Measurements from ENCODE around the gene SERTAD2.

SERTAD2 gene

DNA sequence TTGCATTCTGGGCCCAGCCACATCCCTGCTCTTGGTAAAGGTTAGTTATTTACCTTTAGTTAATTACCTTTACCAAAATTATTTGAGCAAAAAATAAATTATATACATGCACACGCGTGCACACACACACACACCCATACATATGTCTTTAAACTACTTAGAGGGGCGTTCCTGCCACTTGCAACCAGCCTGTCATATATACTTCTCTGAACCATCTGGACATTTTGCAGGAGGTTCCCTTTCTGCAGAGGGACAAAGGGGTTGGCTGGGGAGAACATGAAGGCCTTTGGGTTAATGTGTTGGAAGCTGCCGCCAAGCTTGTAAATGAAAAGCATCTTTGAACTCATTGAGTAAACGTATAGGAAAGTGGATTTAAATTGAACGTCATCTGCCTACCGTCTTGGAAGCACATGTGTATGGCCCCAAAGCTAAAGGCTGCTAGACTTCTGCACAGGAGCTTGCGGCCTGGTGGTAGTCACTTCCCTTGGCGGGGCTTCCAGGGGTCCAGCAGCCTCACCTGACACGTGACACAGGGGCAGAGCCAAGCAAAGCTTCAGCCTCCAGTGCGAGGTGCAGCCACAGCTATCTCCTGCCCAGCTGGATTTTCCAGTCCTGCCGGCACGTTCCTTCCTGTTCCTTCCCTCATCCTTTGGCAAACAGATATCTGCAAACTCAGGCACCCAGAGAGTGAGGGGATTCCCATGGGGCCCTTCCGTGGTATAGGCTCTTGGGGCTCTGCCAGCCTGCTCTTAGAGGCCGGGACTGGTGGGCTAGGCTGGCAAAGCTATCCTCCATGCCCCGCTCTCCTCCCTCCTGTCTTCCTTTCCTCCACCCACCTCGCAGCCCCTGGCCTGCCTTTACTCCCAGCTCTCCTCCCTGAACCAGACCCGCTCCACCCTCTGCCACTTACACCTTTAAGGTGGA lies 46.1 kb downstream of the SERTAD2 start:
- DNase-seq (ENCODE audit: low read depth) = no peak

DNA sequence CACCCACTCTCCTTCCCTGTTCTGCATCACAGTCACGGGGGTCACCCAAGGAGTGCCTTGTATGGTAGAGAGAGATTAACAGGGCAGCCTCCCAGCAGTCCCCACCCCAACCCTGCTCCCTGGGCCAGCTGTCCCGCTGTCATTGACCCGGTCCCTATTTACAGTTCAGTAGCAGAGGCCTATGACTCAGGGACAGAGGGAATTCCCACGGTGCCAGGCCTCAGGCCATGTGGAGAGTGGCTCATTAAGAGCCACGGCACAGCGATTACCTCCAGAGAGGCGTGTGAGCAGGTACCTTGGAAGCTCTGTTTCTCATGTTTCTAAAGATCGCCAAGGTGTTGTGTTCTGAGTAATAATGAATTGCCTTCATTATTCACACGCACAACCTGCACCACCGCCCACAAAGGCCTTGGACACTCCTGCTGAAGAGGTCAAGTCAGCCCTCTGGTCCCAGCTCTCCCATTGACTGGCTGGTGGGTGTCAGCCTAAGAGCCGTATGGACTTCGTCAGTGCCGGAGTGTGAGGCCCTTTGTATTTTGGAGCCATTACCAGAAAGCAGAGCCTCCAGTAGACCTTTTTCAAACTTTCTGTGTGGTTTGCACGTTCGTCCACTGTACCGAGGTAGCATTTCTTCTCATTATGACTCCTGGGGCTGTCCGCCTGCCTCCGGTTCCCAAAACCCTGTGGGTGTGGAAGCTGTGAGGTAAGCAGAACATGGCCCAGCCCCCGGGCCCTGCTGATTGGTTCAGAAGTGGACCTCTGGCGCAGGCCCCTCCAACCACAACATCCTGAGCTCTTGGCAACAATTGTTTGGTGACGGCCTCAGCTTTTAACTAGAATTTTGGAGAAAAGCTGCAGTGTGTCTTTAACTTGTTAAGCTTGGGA lies 47.0 kb downstream of the SERTAD2 start:
- peak; percentile 73 for DNase-seq (ENCODE audit: low read depth)

DNA sequence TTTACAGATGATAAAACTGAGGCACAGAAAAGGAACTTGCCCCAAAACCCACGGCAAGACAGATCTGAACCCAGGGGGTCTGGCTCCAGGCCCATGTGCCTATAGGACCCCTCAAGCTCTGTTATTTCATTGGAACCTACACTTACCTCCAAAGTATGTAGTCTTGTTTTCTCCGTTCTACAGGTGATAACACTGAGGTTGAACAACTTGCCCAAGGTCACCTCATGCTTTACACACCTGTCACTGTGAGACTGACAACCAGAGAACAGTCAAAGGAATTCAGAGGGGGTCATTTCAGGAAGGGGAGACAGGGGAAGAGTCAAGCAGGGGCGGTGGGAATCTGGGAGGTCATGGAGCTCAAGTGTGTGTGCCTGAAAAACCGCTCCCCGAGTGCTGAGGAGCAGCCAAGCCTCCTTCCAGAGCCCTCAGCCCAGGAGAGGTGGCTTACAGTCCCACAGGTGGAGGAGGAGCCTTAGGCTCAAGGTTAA lies 47.7 kb downstream of the SERTAD2 start:
- DNase-seq (ENCODE audit: low read depth) = no peak

DNA sequence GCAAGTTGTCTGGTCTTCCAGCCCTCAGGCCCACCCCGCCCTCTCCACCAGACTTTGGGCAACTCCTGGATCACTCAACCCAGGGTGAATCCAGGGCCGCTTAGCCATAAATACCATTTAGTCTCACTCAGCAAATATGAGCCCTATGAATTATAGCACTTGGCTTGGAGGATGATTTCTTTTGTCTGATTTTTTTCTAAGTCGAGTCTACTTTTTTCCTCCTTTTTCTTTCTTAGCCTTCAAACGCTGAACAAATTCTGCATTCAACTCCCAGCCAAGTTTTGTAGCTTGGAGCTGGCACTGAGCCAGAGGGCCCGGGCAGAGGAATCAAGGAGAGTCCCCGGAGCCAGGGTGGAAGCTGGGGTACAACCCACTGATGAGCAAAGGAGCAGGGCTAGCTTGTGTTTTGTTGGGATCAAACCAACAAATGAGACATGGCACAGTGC lies 48.7 kb downstream of the SERTAD2 start:
- DNase-seq (ENCODE audit: low read depth) = no peak

DNA sequence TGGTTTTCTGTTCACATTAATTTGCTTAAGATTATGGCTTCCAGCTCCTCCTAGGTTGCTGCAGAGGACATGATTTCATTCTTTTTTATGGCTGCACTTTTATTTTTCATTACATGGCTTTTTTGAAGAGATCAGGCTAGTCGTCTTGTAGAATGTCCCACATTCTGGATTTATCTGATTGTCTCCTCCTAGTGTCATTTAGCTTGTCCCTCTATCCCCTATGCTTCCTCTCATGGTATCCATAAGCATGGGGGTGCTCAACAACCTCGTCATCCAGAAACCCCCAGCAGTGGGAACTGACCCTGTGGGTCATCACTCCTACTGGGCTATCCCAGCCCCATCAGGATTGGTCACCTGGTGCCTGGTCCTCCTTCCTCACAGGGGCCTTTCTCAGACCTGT lies 49.6 kb downstream of the SERTAD2 start:
- DNase-seq (ENCODE audit: low read depth) = no peak

DNA sequence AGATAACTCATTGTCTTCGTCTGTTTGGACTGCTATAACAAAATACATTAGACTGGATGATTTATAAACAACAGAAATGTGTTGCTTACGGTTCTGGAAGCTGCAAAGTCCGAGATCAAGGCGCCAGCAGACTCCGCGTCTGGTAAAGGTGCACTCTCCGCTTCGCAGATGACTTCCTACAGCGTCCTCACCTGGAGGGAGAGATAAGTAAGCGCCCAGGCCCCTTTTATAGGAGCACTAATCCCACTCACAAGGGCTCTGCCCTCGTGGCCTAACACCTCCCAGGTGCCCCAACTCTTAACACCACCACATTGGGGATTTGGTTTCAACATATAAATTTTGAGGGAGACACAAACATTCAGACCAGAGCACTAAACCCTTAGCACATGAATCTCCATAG lies 51.3 kb downstream of the SERTAD2 start:
- no peak for DNase-seq (ENCODE audit: low read depth)

DNA sequence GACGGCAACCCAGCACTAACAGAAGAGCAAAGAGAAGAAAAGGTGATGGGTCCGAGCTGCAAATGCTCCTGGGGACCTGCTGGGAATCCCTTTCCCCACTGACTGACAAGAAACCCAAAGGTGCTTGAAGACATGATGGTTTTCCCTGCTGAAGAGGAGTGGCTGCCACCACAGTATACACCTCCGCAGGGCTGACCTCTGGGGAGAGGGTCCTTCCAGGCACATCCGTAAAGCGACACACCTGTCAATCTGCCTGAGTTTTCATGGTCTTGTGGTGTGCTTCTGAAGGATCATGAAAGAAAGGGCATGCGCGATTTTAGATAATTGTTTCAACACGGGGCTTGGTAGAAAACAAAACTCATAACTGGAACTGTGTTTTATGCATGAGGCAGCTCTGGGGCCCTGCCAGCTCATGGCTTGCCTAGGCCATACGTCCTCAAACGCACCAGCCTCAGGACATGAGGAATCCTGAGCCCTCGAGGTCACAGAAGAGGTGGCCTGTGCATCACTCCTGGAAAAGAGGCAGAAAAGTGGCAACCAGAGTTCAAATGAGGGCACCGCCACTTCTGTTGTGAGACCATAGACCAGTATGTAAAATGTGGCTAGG lies 51.8 kb downstream of the SERTAD2 start:
- no peak for DNase-seq (ENCODE audit: low read depth)

DNA sequence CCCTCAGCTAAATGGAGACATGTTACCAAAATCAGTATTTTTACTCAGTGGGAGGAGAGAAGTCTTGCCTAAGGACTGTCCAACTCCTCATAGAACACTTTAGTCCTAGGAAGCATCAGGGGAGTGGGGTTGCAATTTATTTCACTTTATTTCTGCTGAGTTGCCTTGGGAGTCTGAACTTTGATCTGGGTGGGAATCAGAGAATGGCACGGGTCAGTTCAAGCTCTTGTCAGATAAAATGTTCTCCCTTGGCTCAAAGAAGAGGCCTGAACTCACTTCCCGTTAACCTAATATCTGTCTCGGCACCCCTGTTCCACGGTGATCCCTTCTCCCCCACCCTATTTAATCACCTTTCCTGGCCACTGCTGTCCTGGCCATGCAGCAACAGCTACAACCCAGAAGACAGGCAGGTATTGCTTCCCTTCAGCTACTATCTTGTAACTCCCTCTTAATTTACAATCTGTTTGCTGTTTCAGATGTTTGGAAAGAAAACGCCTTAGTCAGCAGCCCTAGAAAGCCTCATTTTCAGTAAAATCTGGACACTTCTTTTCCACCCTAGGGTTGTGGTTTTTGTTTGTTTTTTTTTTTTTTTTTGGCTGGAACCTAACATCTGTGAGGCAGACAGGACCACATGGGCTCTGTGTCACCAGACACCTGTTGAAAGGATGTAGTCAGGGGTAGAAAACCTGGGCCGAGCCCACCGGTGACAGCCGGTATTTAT lies 52.5 kb downstream of the SERTAD2 start:
- DNase-seq (ENCODE audit: low read depth) = no peak

DNA sequence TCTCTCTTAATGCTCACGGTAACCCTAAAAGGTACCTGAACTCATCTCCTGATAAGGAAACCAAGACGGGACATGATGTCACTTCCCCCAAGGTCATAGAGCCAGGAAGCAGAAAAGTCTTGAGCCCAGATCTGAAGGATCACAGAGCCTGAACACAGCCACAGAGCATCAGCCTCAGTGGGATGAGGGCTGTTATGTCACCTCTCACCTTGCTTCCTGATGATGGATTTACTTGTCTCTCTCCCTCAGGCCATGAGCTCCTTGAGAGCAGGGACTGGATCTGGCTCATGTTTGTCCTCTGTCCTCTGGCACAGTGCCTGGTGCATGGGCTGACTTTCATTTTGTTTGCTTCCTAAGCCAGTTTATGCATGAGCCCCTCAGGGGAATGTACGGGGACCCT lies 54.2 kb downstream of the SERTAD2 start:
- no peak for DNase-seq (ENCODE audit: low read depth)

DNA sequence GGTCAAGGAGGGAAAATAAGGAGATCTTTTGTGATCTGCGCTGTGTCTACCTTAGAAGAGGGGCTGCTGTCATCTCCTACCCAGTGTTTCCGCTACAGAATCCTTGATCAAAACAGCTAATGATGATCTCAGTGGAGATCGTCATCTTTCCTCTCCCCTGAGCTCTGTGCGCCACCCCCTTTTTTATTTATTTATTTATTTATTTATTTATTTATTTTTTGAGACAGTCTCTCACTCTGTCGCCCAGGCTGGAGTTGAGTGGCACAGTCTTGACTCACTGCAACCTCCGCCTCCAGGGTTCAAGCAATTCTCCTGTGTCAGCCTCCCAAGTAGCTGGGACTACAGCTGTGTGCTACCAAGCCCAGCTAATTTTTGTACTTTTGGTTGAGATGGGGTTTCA lies 55.5 kb downstream of the SERTAD2 start:
- DNase-seq (ENCODE audit: low read depth) = no peak

DNA sequence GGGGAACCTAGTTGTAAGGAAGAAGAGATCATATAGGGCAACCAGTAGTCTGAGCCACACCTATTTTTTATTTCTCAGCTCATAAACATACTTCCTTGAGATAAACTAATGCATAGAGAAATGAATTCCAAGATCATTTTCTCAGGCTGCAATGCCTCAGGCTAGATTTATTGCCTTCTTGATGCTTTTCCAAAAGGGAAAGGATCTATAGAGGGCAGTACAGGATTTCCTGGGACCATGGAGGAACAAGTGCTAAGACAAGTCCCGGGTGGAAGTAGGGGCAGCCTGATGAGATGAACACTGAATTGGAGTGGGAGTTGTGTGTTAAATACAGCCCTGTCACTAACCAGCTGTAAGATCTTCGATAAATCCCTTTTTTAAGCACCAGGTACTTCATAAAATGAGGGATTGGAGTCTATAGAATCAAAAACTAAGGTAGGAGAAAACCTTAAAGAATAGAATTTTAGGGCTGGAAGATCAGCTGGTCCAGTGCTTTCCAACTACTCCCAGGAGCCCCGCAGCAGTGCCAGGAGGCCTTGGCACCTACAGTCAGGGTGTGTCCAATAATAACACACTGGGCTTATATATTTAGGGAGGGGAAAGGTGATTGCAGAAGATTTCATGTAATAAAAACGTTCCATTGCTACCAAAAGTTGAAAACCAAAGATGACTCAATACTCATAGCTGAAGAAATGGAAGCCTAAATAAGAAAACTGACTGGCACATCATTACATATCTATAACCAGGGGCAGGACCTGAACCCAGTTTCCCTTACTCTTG lies 58.1 kb downstream of the SERTAD2 start:
- no peak for DNase-seq (ENCODE audit: low read depth)

DNA sequence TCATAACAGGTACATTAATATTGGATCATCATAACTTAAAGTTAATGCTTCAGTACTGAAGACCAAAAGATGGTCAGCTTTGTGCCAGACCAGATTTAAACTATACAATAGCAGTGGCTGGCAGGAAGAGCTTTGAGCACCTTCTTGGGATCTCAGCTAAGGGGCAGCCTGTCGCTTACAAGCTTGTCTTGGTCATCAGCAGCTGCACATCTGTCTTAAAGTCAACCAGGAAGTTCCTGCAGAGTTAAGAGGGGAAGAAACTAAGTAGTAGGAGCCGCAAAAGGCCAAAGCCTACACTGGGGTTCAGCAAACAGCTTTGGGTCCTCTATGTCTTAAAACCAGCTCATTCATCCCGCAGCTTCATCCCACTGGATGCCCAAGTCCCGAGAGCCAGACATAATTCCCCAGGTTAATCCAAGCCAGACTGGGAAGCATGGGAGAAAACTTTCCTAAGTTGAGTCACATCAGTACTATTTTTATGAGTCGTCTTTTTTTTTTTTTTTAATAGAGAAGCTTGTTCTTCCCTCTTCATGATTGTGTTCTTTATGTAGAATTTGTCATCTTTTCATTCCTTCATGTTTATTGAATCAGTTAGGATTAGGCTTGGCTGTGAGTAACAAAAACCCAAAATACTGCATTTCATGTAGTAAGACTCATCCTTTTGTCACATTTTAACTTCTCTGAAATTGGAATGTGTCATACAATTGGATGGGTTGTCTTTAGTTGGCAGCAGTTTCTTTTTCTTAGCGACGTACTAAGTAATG lies 59.3 kb downstream of the SERTAD2 start:
- no peak for DNase-seq (ENCODE audit: low read depth)

DNA sequence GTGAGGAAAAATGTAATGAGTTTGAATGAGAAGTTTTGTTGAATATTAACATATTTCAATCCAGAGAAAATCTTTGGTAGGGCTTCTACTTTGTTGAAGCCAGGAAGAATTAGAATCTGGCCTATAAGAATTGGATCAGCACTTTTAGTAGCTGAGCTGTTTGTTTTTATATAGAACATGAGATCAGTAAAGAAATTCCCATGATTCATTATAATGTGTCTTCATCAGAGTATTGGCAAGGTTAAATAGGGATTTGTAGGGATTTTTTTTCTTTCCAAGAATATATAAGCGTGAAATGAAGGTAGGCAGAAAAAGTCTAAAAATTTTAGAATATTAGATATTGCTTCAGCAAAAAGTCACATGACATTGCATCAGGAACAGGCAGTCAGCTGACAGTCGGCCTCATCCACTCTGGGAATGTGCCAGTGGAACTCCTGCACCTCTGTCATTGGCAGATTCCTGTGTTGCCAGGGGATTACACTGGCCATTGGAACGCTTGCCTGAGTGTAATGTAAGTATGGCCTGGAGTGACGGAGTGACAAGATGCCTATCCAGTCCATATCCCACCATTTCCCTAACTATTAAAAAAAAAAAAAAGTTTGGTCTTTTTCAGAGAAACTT lies 60.6 kb downstream of the SERTAD2 start:
- no peak for DNase-seq (ENCODE audit: low read depth)

DNA sequence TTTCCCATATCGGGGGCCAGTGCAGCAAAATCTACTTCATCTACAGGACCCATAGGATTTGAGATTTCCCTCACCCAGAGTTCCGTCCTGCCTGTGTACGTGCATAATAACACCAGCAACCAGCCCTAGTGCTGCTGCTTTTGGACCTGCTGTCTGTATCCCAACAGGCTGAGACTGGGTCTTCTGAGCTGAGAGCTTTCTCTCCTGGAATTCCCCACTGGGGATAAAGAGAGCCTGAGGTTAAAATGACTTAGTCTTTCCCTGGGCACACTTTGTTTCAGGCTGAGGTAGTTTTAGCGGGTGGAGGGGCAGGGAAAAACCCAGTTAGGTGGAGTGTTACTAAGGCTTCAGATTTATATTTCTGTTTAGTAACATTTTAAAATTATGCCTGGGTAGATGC lies 62.5 kb downstream of the SERTAD2 start:
- no peak for DNase-seq (ENCODE audit: low read depth)

DNA sequence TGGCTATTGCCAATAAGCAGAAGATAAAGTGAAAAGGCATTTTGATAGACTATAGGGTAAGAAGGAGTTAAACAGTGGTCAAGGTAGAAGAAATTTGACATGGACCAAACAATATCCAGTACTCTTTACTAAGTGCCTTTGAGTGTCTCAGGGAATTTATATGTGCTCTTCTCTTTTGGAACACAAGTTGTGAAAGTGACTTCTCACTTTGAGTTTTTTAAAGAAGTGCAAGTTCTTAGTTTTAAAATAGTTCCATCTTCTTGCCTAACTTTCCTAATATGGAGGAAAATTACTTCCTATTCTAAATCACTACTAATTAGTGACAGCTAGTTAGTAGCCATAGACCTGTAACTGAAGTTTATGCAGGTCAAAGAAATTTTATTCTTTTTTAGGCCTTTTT lies 66.2 kb downstream of the SERTAD2 start:
- DNase-seq (ENCODE audit: low read depth) = no peak

DNA sequence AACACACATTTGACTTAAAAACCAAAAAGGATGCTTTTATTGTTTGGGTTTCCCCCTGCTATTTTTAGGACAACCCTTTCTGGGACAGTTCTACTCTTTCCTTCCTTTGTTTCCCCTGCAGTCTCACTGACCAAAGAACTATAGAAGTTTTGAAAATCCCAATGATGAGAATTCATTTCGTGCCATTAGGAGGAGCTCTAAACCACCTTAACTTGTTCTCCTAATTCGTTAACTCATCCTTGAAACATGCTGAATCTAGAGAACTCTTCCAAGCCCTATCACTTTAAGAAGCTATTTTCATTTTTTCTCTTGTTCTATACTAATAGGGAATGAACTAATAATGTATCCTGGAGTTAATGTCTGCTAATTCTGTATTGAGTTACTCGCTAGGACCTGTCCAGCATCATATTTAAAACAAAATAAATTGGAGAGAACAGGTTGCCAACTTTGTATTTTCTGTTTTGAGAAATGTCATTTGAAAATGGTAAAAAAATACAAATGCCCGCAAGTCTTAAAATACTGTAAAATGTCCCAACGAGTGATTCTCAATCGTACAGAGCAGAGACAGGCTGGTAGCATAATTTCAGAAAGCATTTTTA lies 66.7 kb downstream of the SERTAD2 start:
- DNase-seq (ENCODE audit: low read depth) = no peak

DNA sequence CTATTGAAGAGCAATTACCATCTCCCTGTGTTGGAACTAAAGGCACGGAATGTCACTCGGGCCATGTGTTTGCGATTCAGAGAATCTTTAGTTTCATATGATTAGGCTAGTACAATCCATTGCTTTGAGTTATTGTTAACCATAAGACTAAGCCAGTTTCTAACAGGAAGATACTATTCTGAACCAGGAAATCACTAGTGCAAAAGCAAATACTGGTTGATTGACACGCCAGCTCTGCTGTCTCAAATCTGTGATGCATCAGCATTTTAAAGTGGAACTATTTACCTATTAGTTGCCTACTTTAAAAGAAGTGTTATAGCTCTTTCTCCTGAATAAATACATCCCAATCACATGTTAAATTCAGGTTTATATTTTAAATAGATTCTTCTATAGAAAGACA lies 67.7 kb downstream of the SERTAD2 start:
- no peak for DNase-seq (ENCODE audit: low read depth)

DNA sequence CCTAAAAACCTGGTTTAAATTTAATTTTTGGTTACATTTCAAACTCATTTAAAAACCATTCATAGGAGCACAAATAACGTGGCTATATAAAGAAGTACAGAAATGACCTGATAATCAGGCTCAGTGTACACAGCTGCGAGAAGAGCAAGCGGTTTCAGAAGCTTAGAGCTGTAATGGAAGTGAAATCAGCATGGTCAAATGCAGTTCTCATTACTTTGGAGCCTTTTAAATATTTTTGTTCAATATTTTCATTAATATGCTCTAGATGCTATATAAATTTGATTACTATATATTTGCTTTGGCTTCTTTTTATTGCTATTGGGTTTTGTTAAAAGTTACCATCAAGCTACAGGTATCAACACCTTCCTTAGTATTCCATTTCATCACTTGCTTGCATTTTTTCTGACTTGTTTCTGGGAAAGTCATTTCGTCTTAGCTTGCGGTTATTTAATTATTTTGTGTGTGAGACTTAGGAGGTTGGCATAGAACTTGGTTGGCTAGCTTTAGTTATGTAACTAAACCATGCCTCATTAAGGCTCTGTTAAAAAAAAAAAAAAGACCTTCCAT lies 70.9 kb downstream of the SERTAD2 start:
- no peak for DNase-seq (ENCODE audit: low read depth)

Measured in stimulated activated CD8-positive, alpha-beta memory T cell treated with anti-CD3 and anti-CD28 coated beads, Interleukin-12 subunit alpha, Interleukin-12 subunit beta, amount 100 ng/mL, for 4 hours (primary cell).